CD4-positive, alpha-beta T cell (primary cell): ENCODE results near the gene HS6ST3. TPM values are rescaled to one million over a fixed set of nuclear protein-coding genes. Genes with fewer than 3 reads are reported as not detected.

Source experiments
- ATAC-seq: fragments of 200-7000 bp; cut with Tn5 transposase; one replicate; pipeline ENCODE4 v1.10.0; 2022; ENCODE audit warnings: mild to moderate bottlenecking; ENCODE audit not compliant: poor library complexity
- CTCF ChIA-PET: fragments of 350-600 bp; sonication (Branson Sonifier 250); formaldehyde crosslinking; loops from one replicate; lab custom pipeline; 2021; ENCODE audit warnings: antibody characterized with exemption, inconsistent platforms; lab: Charles Lee
- POLR2A ChIA-PET: fragments of 350-600 bp; sonication (Branson Sonifier 250); formaldehyde crosslinking; loops from one replicate; lab custom pipeline; 2021; ENCODE audit warnings: antibody characterized with exemption, inconsistent platforms; lab: Charles Lee
- DNase-seq, 14 experiments: peaks; one replicate each; pipeline ENCODE4 v3.0.0-alpha.2; 2013 to 2020; ENCODE audit warnings: mixed read lengths in 2 of 14
- H3K27ac ChIP-seq, 2 donors: one replicate each; pipeline versions ENCODE4 v1.5.1 to v1.7.0; 2013; ENCODE audit warnings: low read length in 2 of 2, low read depth in 1 of 2, mild to moderate bottlenecking in 1 of 2
- H3K27me3 ChIP-seq, 2 experiments: 1 replicate in 1 of 2; 2 replicates in 1 of 2; pipeline versions ENCODE4 v1.6.1 to v1.7.0; 2013; ENCODE audit warnings: low read length in 2 of 2, control low read depth in 1 of 2, mild to moderate bottlenecking in 1 of 2, moderate library complexity in 1 of 2; ENCODE audit not compliant: insufficient read depth in 2 of 2, control insufficient read depth in 1 of 2
- H3K36me3 ChIP-seq: one replicate; pipeline ENCODE4 v1.6.1; 2013; ENCODE audit warnings: low read length, control low read depth; ENCODE audit not compliant: insufficient read depth
- H3K4me1 ChIP-seq: one replicate; pipeline ENCODE4 v1.6.1; 2013; ENCODE audit warnings: low read length, control low read depth; ENCODE audit not compliant: insufficient read depth
- H3K4me3 ChIP-seq: one replicate; pipeline ENCODE4 v1.5.1; 2013; ENCODE audit warnings: mild to moderate bottlenecking, low read length, moderate library complexity
- H3K9me3 ChIP-seq, 2 experiments: 1 replicate in 1 of 2; 2 replicates in 1 of 2; pipeline versions ENCODE4 v1.6.1 to v1.7.0; 2013; ENCODE audit warnings: low read length in 2 of 2, mild to moderate bottlenecking in 2 of 2, control low read depth in 1 of 2, moderate library complexity in 1 of 2; ENCODE audit not compliant: control insufficient read depth in 1 of 2, insufficient read depth in 1 of 2
- H3K27ac Mint-ChIP-seq: one replicate; pipeline ENCODE4 v1.8.0; 2020; ENCODE audit warnings: mixed read lengths
- H3K27me3 Mint-ChIP-seq: one replicate; pipeline ENCODE4 v1.8.0; 2021; ENCODE audit warnings: mixed read lengths
- H3K36me3 Mint-ChIP-seq: one replicate; pipeline ENCODE4 v1.8.0; 2021; ENCODE audit warnings: low read depth, mixed read lengths
- H3K4me1 Mint-ChIP-seq: one replicate; pipeline ENCODE4 v1.8.0; 2021; ENCODE audit warnings: low read depth, mixed read lengths
- H3K4me3 Mint-ChIP-seq: one replicate; pipeline ENCODE4 v1.8.0; 2020; ENCODE audit warnings: mild to moderate bottlenecking, mixed read lengths
- H3K9me3 Mint-ChIP-seq: one replicate; pipeline ENCODE4 v1.8.0; 2020; ENCODE audit warnings: mixed read lengths
- intact Hi-C, 2 experiments: fragments of 100-400 bp; cut with DNase I in 1 of 2; cut with micrococcal nuclease in 1 of 2; formaldehyde crosslinking; loops; one replicate each; pipeline versions ENCODE4 v1.15.1 to v1.9.0; 2023 to 2025; cut with DNase I, micrococcal nuclease
- total RNA-seq, 174 experiments: library from RNA in 2 of 174; stranded (reverse) in 2 of 174; gene quantifications; one replicate each; pipeline ENCODE4 v1.2.3 and lab custom pipeline; 2021 to 2026
- TF ChIP-seq, protein P1 (sequence below): fragments of 200-600 bp; IDR thresholded peaks from one replicate; pipeline ENCODE4 v1.8.0; 2022; ENCODE audit warnings: antibody characterized with exemption, mild to moderate bottlenecking

The HS6ST3 gene
- total RNA-seq, 2 experiments from 2014 or later, result not detected

DNA sequence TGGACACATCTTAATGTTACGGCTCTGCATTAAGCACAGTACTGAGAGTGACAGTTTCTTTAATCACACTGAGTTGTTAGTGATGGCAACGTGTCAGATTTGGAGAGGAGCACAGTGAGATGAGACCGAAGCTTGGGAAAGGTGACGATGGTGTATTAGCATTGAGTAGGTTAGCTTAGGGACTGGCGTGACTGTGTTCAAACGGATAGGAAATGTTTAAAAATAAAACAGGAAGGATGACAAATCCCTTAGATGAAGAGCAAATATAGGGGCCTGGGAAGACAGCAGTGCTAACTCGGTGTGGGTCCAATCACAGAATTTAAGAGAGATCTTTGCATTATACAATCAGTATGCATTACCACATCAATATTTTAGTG, 384.3 kb downstream of the HS6ST3 start:
- no peaks in the 10 kb centered on the region for H3K4me1 ChIP-seq
- H3K36me3 ChIP-seq, result no peaks in the 10 kb centered on the region
- ATAC-seq (no peak), DNase-seq (no peak)
- no peak overlapping the region for H3K27ac ChIP-seq
- Mint-ChIP-seq H3K4me3 (no peak overlapping the region), H3K27me3 (no peaks in the 10 kb centered on the region), H3K4me1 (no peaks in the 10 kb centered on the region), H3K36me3 (no peaks in the 10 kb centered on the region), H3K27ac (no peak overlapping the region), H3K9me3 (peaks cover 3% of the 10 kb centered on the region)
- no peak overlapping the region for H3K4me3 ChIP-seq
- H3K27me3 ChIP-seq, result no peaks in the 10 kb centered on the region
- ChIA-PET CTCF (no interaction called here), POLR2A (no interaction called here)
- TF ChIP-seq, protein P1, sequence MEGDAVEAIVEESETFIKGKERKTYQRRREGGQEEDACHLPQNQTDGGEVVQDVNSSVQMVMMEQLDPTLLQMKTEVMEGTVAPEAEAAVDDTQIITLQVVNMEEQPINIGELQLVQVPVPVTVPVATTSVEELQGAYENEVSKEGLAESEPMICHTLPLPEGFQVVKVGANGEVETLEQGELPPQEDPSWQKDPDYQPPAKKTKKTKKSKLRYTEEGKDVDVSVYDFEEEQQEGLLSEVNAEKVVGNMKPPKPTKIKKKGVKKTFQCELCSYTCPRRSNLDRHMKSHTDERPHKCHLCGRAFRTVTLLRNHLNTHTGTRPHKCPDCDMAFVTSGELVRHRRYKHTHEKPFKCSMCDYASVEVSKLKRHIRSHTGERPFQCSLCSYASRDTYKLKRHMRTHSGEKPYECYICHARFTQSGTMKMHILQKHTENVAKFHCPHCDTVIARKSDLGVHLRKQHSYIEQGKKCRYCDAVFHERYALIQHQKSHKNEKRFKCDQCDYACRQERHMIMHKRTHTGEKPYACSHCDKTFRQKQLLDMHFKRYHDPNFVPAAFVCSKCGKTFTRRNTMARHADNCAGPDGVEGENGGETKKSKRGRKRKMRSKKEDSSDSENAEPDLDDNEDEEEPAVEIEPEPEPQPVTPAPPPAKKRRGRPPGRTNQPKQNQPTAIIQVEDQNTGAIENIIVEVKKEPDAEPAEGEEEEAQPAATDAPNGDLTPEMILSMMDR, result no peak
- H3K9me3 ChIP-seq, result peaks cover 0 to 7% of the 10 kb centered on the region in 2 experiments
- intact Hi-C loops, result no loop called here

GRCh38 chr13:96475103-96475502, 385.2 kb downstream of the HS6ST3 start:
- no peaks in the 10 kb centered on the region for H3K27me3 ChIP-seq
- DNase-seq, result no peak
- ChIA-PET POLR2A (no interaction called here), CTCF (no interaction called here)
- Mint-ChIP-seq H3K27ac (no peak overlapping the region), H3K4me1 (no peaks in the 10 kb centered on the region), H3K27me3 (no peaks in the 10 kb centered on the region), H3K4me3 (no peak overlapping the region), H3K9me3 (peaks cover 6% of the 10 kb centered on the region), H3K36me3 (no peaks in the 10 kb centered on the region)
- H3K4me3 ChIP-seq, result no peak overlapping the region
- intact Hi-C loops, result no loop called here
- H3K36me3 ChIP-seq, result no peaks in the 10 kb centered on the region
- H3K9me3 ChIP-seq, result peaks cover 0 to 7% of the 10 kb centered on the region in 2 experiments
- TF ChIP-seq, protein P1, result no peak
- H3K4me1 ChIP-seq, result no peaks in the 10 kb centered on the region
- no peak for ATAC-seq
- no peak overlapping the region for H3K27ac ChIP-seq

GRCh38 chr13:96481482-96481881, 391.6 kb downstream of the HS6ST3 start:
- POLR2A ChIA-PET, result no interaction called here
- Histone ChIP-seq H3K4me3 (no peak overlapping the region), H3K27ac (no peak overlapping the region), H3K4me1 (no peaks in the 10 kb centered on the region), H3K27me3 (no peaks in the 10 kb centered on the region), H3K36me3 (no peaks in the 10 kb centered on the region), H3K9me3 (peaks cover 0 to 4% of the 10 kb centered on the region in 2 experiments)
- CTCF ChIA-PET, result no interaction called here
- Mint-ChIP-seq H3K27ac (no peak overlapping the region), H3K4me3 (no peak overlapping the region), H3K36me3 (no peaks in the 10 kb centered on the region), H3K9me3 (peaks cover 7% of the 10 kb centered on the region), H3K4me1 (no peaks in the 10 kb centered on the region), H3K27me3 (no peaks in the 10 kb centered on the region)
- DNase-seq (no peak), ATAC-seq (no peak)
- TF ChIP-seq, protein P1, result no peak
- intact Hi-C loops, result no loop called here
